Measurements from ENCODE around the gene RPE65.

DNA sequence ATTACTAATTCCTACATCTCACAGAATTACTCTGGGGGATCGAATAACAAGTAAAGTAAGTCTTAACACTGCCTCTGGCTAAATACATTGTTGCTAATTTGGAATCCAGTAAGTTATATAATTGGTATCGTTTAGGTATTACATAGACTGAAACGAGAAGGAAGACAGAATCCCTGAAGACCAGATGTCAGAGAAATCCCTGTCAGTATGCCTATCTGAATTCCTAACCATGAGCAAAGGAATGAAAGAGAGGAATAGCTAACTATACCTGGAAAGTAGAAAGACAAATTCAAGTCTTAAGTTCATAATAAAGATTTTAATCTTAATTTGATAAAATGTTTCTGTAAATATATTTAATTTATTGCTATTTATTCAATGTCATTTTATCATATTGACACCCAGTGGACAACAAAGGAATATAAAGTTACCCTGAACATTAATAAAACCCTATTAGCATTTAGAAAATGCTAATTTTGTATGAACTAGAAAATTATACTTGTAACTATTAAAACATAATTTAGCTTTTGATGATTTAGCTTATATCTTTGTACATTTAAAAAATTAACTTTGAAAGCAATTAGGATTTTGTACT, 35.8 kb upstream of the RPE65 start:
- TF ChIP-seq, protein P1, sequence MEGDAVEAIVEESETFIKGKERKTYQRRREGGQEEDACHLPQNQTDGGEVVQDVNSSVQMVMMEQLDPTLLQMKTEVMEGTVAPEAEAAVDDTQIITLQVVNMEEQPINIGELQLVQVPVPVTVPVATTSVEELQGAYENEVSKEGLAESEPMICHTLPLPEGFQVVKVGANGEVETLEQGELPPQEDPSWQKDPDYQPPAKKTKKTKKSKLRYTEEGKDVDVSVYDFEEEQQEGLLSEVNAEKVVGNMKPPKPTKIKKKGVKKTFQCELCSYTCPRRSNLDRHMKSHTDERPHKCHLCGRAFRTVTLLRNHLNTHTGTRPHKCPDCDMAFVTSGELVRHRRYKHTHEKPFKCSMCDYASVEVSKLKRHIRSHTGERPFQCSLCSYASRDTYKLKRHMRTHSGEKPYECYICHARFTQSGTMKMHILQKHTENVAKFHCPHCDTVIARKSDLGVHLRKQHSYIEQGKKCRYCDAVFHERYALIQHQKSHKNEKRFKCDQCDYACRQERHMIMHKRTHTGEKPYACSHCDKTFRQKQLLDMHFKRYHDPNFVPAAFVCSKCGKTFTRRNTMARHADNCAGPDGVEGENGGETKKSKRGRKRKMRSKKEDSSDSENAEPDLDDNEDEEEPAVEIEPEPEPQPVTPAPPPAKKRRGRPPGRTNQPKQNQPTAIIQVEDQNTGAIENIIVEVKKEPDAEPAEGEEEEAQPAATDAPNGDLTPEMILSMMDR (IDR thresholded peaks at IDR 0.05; ENCODE audit: low read depth, low read length), result no peak
- TF ChIP-seq MAX (IDR thresholded peaks at IDR 0.05; ENCODE audit: low read depth, low read length), result no peak
- TF ChIP-seq POLR2A (IDR thresholded peaks at IDR 0.05; ENCODE audit: extremely low read depth, insufficient read length), result no peak
- no peak for TF ChIP-seq MYC (IDR thresholded peaks at IDR 0.05; ENCODE audit: low read depth, low read length)

All from NB4 (cell line).